ENCODE measurements around the gene ACSF3.

Gene ACSF3

GRCh38 chr16:89169778-89170177 lies 76.1 kb downstream of the ACSF3 start:
- no peak for DNase-seq (ENCODE audit: extremely low read depth, insufficient read length)
- no peak overlapping the region for H3K4me3 ChIP-seq (replicated peaks; ENCODE audit: low read depth, low read length)
- TF ChIP-seq, protein P1, sequence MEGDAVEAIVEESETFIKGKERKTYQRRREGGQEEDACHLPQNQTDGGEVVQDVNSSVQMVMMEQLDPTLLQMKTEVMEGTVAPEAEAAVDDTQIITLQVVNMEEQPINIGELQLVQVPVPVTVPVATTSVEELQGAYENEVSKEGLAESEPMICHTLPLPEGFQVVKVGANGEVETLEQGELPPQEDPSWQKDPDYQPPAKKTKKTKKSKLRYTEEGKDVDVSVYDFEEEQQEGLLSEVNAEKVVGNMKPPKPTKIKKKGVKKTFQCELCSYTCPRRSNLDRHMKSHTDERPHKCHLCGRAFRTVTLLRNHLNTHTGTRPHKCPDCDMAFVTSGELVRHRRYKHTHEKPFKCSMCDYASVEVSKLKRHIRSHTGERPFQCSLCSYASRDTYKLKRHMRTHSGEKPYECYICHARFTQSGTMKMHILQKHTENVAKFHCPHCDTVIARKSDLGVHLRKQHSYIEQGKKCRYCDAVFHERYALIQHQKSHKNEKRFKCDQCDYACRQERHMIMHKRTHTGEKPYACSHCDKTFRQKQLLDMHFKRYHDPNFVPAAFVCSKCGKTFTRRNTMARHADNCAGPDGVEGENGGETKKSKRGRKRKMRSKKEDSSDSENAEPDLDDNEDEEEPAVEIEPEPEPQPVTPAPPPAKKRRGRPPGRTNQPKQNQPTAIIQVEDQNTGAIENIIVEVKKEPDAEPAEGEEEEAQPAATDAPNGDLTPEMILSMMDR (IDR thresholded peaks at IDR 0.05; ENCODE audit: insufficient read depth, low read length, poor library complexity, severe bottlenecking) = no peak

GRCh38 chr16:89170346-89171215 lies 76.9 kb downstream of the ACSF3 start:
- DNase-seq (ENCODE audit: extremely low read depth, insufficient read length) = peak; percentile 41
- TF ChIP-seq, protein P1 (IDR thresholded peaks at IDR 0.05; ENCODE audit: insufficient read depth, low read length, poor library complexity, severe bottlenecking) = no peak
- H3K36me3 ChIP-seq (ENCODE audit: control insufficient read depth, insufficient read depth, low read length) = no peaks in the 10 kb centered on the region
- no peaks in the 10 kb centered on the region for H3K27me3 ChIP-seq (replicated peaks; ENCODE audit: control insufficient read depth, insufficient read depth, low read length)
- peak overlapping the region; percentile 37 for H3K4me3 ChIP-seq (replicated peaks; ENCODE audit: low read depth, low read length)

More at GRCh38 chr16:89169778-89170177, 76.1 kb downstream of the ACSF3 start:
- Histone ChIP-seq H3K27me3 (replicated peaks; ENCODE audit: control insufficient read depth, insufficient read depth, low read length) (no peaks in the 10 kb centered on the region), H3K36me3 (ENCODE audit: control insufficient read depth, insufficient read depth, low read length) (no peaks in the 10 kb centered on the region)

DNA sequence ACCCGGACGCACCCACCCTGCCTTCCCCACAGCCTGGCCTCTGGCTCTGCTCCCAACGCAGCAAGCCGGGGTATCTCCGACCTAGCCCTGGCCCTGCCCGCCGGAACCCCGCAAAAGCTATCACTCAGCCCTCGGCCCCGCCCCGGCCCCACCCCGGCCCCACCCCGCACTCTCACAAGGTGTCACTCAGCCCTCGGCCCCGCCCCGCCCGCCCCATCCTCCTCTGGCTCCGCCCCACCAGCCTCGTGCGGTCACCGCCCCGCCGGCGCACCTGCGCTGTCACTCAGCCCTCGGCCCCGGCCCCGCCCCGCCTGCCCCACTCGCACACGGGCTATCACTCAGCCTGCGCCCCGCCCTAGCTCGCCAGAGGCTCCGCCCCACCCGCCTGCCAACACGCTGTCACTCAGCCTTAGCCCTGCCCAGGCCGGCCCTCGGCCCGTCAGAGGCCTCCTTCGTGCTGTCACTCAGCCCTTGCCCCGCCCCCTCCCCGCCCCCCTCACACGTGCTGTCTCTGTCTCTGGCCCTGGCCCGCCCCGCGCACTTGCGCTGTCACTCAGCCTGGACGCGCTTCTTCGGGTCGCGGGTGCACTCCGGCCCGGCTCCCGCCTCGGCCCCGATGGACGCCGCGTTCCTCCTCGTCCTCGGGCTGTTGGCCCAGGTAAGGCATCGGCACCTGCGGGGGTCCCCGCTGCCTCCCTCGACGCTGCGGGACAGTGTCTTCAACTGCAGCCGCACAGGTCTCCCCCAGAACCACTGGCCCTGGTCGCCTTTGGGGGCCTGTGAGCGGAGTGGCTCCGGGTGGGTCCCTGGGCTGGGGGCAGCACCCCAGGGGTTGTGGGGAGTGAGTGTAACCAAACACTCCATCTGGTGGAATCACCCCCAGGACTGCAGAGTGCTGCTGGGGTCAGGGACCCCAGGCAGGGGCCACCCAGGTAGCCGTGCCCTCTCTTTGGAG lies 77.8 kb downstream of the ACSF3 start, which contains the start of gene CDH15:
Gene CDH15 (plus strand): TSS at position 533 of the 955 bp plus-strand sequence. CDS start 84 bp downstream, at position 617.
- H3K27me3 ChIP-seq (replicated peaks; ENCODE audit: control insufficient read depth, insufficient read depth, low read length) = no peaks in the 10 kb centered on the region
- TF ChIP-seq, protein P1 (IDR thresholded peaks at IDR 0.05; ENCODE audit: insufficient read depth, low read length, poor library complexity, severe bottlenecking) = no peak
- H3K36me3 ChIP-seq (ENCODE audit: control insufficient read depth, insufficient read depth, low read length) = no peaks in the 10 kb centered on the region
- peak within 1 kb of the TSS; percentile 37 for H3K4me3 ChIP-seq (replicated peaks; ENCODE audit: low read depth, low read length)
- peak; percentile 96 for DNase-seq (ENCODE audit: extremely low read depth, insufficient read length)

- no peak overlapping the region for H3K4me3 ChIP-seq (replicated peaks; ENCODE audit: low read depth, low read length)
- DNase-seq (ENCODE audit: extremely low read depth, insufficient read length) = no peak
- H3K36me3 ChIP-seq (ENCODE audit: control insufficient read depth, insufficient read depth, low read length) = no peaks in the 10 kb centered on the region
- no peaks in the 10 kb centered on the region for H3K27me3 ChIP-seq (replicated peaks; ENCODE audit: control insufficient read depth, insufficient read depth, low read length)
- TF ChIP-seq, protein P1 (IDR thresholded peaks at IDR 0.05; ENCODE audit: insufficient read depth, low read length, poor library complexity, severe bottlenecking) = no peak
Observed at GRCh38 chr16:89172171-89172527, 78.5 kb downstream of the ACSF3 start.

GRCh38 chr16:89172528-89173173 lies 79.0 kb downstream of the ACSF3 start:
- TF ChIP-seq, protein P1 (IDR thresholded peaks at IDR 0.05; ENCODE audit: insufficient read depth, low read length, poor library complexity, severe bottlenecking) = no peak
- Histone ChIP-seq H3K36me3 (ENCODE audit: control insufficient read depth, insufficient read depth, low read length) (no peaks in the 10 kb centered on the region), H3K27me3 (replicated peaks; ENCODE audit: control insufficient read depth, insufficient read depth, low read length) (no peaks in the 10 kb centered on the region), H3K4me3 (replicated peaks; ENCODE audit: low read depth, low read length) (no peak overlapping the region)
- DNase-seq (ENCODE audit: extremely low read depth, insufficient read length) = no peak
